Measurements from ENCODE around the gene ALPL.

DNA sequence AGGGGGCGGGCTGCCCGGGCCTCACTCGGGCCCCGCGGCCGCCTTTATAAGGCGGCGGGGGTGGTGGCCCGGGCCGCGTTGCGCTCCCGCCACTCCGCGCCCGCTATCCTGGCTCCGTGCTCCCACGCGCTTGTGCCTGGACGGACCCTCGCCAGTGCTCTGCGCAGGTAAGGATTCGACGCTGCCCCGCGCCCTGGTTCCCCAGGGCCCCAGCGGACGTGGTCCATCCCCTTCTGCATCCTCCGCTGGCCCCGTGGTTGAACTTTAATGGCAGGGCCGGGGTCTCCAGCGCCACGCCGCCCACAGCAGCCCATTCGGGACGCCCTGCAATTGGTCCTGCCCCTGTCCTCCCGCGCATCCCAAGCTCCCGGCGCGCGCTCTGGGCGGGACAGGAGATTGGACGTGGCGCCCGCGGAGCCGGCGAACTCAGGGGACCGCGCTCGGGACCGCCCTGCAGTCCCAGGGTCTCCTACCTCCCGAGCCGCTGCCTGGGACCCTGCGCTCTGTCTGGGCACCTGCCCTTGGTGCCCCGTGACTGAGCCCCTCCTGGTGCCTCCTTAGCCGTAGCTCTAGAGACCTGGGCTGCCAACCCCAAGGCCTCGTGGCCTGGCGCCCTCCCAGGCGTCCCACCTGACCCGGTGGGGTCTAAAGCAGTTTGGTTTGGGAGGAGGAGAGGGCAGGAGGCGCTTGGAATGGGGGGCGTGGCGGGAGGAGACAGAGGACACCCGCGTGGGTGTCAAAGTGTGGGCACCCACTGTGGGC lies at the start of gene ALPL:
- peak in 1 of 2 donors; percentile 61 for TF ChIP-seq POLR2AphosphoS5 (IDR thresholded peaks at IDR 0.05)
- TF ChIP-seq, protein P1, sequence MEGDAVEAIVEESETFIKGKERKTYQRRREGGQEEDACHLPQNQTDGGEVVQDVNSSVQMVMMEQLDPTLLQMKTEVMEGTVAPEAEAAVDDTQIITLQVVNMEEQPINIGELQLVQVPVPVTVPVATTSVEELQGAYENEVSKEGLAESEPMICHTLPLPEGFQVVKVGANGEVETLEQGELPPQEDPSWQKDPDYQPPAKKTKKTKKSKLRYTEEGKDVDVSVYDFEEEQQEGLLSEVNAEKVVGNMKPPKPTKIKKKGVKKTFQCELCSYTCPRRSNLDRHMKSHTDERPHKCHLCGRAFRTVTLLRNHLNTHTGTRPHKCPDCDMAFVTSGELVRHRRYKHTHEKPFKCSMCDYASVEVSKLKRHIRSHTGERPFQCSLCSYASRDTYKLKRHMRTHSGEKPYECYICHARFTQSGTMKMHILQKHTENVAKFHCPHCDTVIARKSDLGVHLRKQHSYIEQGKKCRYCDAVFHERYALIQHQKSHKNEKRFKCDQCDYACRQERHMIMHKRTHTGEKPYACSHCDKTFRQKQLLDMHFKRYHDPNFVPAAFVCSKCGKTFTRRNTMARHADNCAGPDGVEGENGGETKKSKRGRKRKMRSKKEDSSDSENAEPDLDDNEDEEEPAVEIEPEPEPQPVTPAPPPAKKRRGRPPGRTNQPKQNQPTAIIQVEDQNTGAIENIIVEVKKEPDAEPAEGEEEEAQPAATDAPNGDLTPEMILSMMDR (IDR thresholded peaks at IDR 0.05), result no peak
- TF ChIP-seq POLR2A (IDR thresholded peaks at IDR 0.05), result peak in 2 of 4 donors; percentile 57 to 75
- TF ChIP-seq EP300 (IDR thresholded peaks at IDR 0.05), result no peak

All from upper lobe of left lung (tissue), 4 donors.